GM23338 (cell line): ENCODE data around the gene MON1B.

Experiments
- CREB1 ChIP-seq: fragments of 250-450 bp; sonication (Bioruptor Pico); IDR thresholded peaks from 2 replicates; pipeline ENCODE4 v1.5.0; 2020; ENCODE audit warnings: low read depth, mild to moderate bottlenecking, moderate library complexity
- ETS1 ChIP-seq: IDR thresholded peaks from 2 replicates; pipeline ENCODE4 v1.6.1; 2016; ENCODE audit warnings: antibody characterized with exemption
- EZH2 ChIP-seq: fragments of 200-600 bp; sonication (generic); IDR thresholded peaks from one replicate; pipeline ENCODE4 v1.8.0; 2017; ENCODE audit warnings: antibody characterized with exemption, mild to moderate bottlenecking, low read depth; ENCODE audit not compliant: unreplicated experiment
- EZH2phosphoT487 ChIP-seq: fragments of 200-600 bp; sonication (generic); IDR thresholded peaks from one replicate; pipeline ENCODE4 v1.8.1; 2018; ENCODE audit warnings: antibody characterized with exemption; ENCODE audit not compliant: unreplicated experiment
- JUNB ChIP-seq: IDR thresholded peaks from one replicate; pipeline ENCODE4 v1.6.1; 2016; ENCODE audit warnings: antibody characterized with exemption; ENCODE audit not compliant: unreplicated experiment
- NANOG ChIP-seq: IDR thresholded peaks from 2 replicates; pipeline ENCODE4 v1.6.1; 2016; ENCODE audit warnings: antibody characterized with exemption, borderline replicate concordance
- POLR2AphosphoS5 ChIP-seq: IDR thresholded peaks from 2 replicates; pipeline ENCODE4 v1.6.1; 2016; ENCODE audit warnings: antibody characterized with exemption, low read depth
- STAT1 ChIP-seq: IDR thresholded peaks from one replicate; pipeline ENCODE4 v1.6.1; 2016; ENCODE audit warnings: antibody characterized with exemption; ENCODE audit not compliant: unreplicated experiment
- ZNF114 ChIP-seq: fragments of 250-450 bp; sonication (Bioruptor Pico); IDR thresholded peaks from 2 replicates; pipeline ENCODE4 v1.5.0; 2020; ENCODE audit warnings: mild to moderate bottlenecking, moderate library complexity
- ZNF331 ChIP-seq: fragments of 250-450 bp; sonication (Bioruptor Pico); IDR thresholded peaks from 2 replicates; pipeline ENCODE4 v1.5.0; 2020; ENCODE audit warnings: low read depth, mild to moderate bottlenecking, moderate library complexity
- TF ChIP-seq, protein P1 (sequence below), 2 experiments: fragments of 200-600 bp in 1 of 2; sonication (generic) in 1 of 2; conservative IDR thresholded peaks; 2 replicates each; pipeline versions ENCODE4 v1.5.1 to v1.6.1; 2016 to 2017; ENCODE audit warnings: antibody characterized with exemption in 2 of 2, low read depth in 2 of 2, mild to moderate bottlenecking in 2 of 2, moderate library complexity in 1 of 2
- TF ChIP-seq, protein P2 (sequence below): IDR thresholded peaks from one replicate; pipeline ENCODE4 v1.6.1; 2018; ENCODE audit warnings: antibody characterized with exemption; ENCODE audit not compliant: unreplicated experiment
- TF ChIP-seq, protein P3 (sequence below): fragments of 250-450 bp; sonication (Bioruptor Pico); IDR thresholded peaks from 2 replicates; pipeline ENCODE4 v1.5.0; 2020; ENCODE audit warnings: mild to moderate bottlenecking, moderate library complexity

DNA sequence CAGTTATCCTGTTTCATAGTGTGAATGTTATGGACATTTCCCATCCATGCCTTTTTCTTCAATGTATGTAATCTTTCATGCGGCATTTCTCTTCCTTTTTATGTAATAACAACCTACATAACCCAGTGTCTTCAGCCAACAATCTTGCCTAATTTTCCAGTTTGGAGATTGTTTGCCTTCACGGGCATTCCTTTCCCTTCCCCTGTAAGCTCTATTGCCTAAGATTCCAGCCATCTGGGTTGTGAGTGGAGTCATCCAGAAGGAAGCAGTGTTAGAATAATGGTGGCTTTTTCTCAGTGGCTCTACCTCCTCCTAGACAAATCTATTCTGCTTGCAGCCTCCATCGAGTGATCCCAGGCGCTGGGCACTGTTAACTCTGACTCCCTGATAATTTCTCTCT is 30.5 kb downstream of the MON1B start:
- TF ChIP-seq, protein P1, sequence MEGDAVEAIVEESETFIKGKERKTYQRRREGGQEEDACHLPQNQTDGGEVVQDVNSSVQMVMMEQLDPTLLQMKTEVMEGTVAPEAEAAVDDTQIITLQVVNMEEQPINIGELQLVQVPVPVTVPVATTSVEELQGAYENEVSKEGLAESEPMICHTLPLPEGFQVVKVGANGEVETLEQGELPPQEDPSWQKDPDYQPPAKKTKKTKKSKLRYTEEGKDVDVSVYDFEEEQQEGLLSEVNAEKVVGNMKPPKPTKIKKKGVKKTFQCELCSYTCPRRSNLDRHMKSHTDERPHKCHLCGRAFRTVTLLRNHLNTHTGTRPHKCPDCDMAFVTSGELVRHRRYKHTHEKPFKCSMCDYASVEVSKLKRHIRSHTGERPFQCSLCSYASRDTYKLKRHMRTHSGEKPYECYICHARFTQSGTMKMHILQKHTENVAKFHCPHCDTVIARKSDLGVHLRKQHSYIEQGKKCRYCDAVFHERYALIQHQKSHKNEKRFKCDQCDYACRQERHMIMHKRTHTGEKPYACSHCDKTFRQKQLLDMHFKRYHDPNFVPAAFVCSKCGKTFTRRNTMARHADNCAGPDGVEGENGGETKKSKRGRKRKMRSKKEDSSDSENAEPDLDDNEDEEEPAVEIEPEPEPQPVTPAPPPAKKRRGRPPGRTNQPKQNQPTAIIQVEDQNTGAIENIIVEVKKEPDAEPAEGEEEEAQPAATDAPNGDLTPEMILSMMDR (conservative IDR thresholded peaks at IDR 0.05; ENCODE audit: low read depth in 2 of 2): no peak
- TF ChIP-seq ZNF331 (CRISPR knock-in tag) (no peak), POLR2AphosphoS5 (no peak), EZH2 (no peak), JUNB (no peak), CREB1 (CRISPR knock-in tag) (no peak), STAT1 (no peak), EZH2phosphoT487 (no peak), ETS1 (no peak), NANOG (no peak), ZNF114 (CRISPR knock-in tag) (no peak)
- TF ChIP-seq, protein P2, sequence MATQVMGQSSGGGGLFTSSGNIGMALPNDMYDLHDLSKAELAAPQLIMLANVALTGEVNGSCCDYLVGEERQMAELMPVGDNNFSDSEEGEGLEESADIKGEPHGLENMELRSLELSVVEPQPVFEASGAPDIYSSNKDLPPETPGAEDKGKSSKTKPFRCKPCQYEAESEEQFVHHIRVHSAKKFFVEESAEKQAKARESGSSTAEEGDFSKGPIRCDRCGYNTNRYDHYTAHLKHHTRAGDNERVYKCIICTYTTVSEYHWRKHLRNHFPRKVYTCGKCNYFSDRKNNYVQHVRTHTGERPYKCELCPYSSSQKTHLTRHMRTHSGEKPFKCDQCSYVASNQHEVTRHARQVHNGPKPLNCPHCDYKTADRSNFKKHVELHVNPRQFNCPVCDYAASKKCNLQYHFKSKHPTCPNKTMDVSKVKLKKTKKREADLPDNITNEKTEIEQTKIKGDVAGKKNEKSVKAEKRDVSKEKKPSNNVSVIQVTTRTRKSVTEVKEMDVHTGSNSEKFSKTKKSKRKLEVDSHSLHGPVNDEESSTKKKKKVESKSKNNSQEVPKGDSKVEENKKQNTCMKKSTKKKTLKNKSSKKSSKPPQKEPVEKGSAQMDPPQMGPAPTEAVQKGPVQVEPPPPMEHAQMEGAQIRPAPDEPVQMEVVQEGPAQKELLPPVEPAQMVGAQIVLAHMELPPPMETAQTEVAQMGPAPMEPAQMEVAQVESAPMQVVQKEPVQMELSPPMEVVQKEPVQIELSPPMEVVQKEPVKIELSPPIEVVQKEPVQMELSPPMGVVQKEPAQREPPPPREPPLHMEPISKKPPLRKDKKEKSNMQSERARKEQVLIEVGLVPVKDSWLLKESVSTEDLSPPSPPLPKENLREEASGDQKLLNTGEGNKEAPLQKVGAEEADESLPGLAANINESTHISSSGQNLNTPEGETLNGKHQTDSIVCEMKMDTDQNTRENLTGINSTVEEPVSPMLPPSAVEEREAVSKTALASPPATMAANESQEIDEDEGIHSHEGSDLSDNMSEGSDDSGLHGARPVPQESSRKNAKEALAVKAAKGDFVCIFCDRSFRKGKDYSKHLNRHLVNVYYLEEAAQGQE: no peak
- TF ChIP-seq, protein P3, sequence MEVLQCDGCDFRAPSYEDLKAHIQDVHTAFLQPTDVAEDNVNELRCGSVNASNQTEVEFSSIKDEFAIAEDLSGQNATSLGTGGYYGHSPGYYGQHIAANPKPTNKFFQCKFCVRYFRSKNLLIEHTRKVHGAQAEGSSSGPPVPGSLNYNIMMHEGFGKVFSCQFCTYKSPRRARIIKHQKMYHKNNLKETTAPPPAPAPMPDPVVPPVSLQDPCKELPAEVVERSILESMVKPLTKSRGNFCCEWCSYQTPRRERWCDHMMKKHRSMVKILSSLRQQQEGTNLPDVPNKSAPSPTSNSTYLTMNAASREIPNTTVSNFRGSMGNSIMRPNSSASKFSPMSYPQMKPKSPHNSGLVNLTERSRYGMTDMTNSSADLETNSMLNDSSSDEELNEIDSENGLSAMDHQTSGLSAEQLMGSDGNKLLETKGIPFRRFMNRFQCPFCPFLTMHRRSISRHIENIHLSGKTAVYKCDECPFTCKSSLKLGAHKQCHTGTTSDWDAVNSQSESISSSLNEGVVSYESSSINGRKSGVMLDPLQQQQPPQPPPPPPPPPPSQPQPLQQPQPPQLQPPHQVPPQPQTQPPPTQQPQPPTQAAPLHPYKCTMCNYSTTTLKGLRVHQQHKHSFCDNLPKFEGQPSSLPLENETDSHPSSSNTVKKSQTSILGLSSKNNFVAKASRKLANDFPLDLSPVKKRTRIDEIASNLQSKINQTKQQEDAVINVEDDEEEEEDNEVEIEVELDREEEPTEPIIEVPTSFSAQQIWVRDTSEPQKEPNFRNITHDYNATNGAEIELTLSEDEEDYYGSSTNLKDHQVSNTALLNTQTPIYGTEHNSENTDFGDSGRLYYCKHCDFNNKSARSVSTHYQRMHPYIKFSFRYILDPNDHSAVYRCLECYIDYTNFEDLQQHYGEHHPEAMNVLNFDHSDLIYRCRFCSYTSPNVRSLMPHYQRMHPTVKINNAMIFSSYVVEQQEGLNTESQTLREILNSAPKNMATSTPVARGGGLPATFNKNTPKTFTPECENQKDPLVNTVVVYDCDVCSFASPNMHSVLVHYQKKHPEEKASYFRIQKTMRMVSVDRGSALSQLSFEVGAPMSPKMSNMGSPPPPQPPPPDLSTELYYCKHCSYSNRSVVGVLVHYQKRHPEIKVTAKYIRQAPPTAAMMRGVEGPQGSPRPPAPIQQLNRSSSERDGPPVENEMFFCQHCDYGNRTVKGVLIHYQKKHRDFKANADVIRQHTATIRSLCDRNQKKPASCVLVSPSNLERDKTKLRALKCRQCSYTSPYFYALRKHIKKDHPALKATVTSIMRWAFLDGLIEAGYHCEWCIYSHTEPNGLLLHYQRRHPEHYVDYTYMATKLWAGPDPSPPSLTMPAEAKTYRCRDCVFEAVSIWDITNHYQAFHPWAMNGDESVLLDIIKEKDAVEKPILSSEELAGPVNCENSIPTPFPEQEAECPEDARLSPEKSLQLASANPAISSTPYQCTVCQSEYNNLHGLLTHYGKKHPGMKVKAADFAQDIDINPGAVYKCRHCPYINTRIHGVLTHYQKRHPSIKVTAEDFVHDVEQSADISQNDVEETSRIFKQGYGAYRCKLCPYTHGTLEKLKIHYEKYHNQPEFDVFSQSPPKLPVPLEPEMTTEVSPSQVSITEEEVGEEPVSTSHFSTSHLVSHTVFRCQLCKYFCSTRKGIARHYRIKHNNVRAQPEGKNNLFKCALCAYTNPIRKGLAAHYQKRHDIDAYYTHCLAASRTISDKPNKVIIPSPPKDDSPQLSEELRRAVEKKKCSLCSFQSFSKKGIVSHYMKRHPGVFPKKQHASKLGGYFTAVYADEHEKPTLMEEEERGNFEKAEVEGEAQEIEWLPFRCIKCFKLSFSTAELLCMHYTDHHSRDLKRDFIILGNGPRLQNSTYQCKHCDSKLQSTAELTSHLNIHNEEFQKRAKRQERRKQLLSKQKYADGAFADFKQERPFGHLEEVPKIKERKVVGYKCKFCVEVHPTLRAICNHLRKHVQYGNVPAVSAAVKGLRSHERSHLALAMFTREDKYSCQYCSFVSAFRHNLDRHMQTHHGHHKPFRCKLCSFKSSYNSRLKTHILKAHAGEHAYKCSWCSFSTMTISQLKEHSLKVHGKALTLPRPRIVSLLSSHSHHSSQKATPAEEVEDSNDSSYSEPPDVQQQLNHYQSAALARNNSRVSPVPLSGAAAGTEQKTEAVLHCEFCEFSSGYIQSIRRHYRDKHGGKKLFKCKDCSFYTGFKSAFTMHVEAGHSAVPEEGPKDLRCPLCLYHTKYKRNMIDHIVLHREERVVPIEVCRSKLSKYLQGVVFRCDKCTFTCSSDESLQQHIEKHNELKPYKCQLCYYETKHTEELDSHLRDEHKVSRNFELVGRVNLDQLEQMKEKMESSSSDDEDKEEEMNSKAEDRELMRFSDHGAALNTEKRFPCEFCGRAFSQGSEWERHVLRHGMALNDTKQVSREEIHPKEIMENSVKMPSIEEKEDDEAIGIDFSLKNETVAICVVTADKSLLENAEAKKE (CRISPR knock-in tag): no peak
